IMR-90 (cell line): Measurements from ENCODE around the gene PITPNM3. TPM values are rescaled to one million over a fixed set of nuclear protein-coding genes. Genes with fewer than 3 reads are reported as not detected.
A peak's percentile ranks its signal among the peaks of the same experiment; 100 is the strongest.

Experiments used
- ATAC-seq: fragments of 200-7000 bp; cut with Tn5 transposase; 2 replicates; pipeline ENCODE4 v1.9.1; 2020; ENCODE audit warnings: low read depth, mild to moderate bottlenecking, moderate library complexity
- BruUV-seq: library from RNA; stranded (reverse); fragments of 400-500 nt; replicated peaks from 2 replicates; lab custom pipeline; 2021; lab: Mats Ljungman, UMichigan
- CTCF ChIA-PET: fragments of 300-600 bp; formaldehyde crosslinking; extraction: SDS; loops from one replicate; lab custom pipeline; 2021; ENCODE audit warnings: antibody characterized with exemption; lab: Yijun Ruan, JAX
- POLR2A ChIA-PET: fragments of 300-600 bp; sonication (Branson Sonifier 250); formaldehyde crosslinking; loops from one replicate; lab custom pipeline; 2022; ENCODE audit warnings: antibody characterized with exemption; ENCODE audit not compliant: unreplicated experiment; lab: Charles Lee
- DNase-seq: peaks from one replicate; pipeline ENCODE4 v3.0.0; 2013
- H2AFZ ChIP-seq: replicated peaks from 2 replicates; pipeline ENCODE3; 2013; ENCODE audit warnings: low read length, mild to moderate bottlenecking; ENCODE audit not compliant: poor library complexity
- H2AK5ac ChIP-seq: 2 replicates; pipeline ENCODE4 v1.6.1; 2013; ENCODE audit warnings: low read depth, low read length, inconsistent platforms
- H2AK9ac ChIP-seq: replicated peaks from 2 replicates; pipeline ENCODE3; 2013; ENCODE audit warnings: mild to moderate bottlenecking, low read depth, low read length, moderate library complexity; ENCODE audit not compliant: poor library complexity
- H2BK120ac ChIP-seq: 2 replicates; pipeline ENCODE4 v1.6.1; 2013; ENCODE audit warnings: low read depth, low read length, inconsistent platforms
- H2BK15ac ChIP-seq: 3 replicates; pipeline ENCODE4 v1.6.1; 2013; ENCODE audit warnings: low read depth, low read length, inconsistent platforms
- H2BK20ac ChIP-seq: 2 replicates; pipeline ENCODE4 v1.6.1; 2013; ENCODE audit warnings: low read depth, mild to moderate bottlenecking, inconsistent platforms, low read length, moderate library complexity
- H2BK5ac ChIP-seq: 2 replicates; pipeline ENCODE4 v1.6.1; 2013; ENCODE audit warnings: mild to moderate bottlenecking, low read depth, low read length, inconsistent platforms; ENCODE audit not compliant: poor library complexity, severe bottlenecking
- H3K14ac ChIP-seq: replicated peaks from 2 replicates; pipeline ENCODE4 v1.6.1; 2013; ENCODE audit warnings: low read depth, low read length, inconsistent platforms
- H3K18ac ChIP-seq: 2 replicates; pipeline ENCODE4 v1.6.1; 2013; ENCODE audit warnings: low read depth, low read length, control low read depth
- H3K23ac ChIP-seq: 2 replicates; pipeline ENCODE4 v1.6.1; 2013; ENCODE audit warnings: low read depth, low read length, inconsistent platforms
- H3K27ac ChIP-seq: 2 replicates; pipeline ENCODE4 v1.5.1; 2013; ENCODE audit warnings: mild to moderate bottlenecking, control low read depth, low read length; ENCODE audit not compliant: insufficient read depth
- H3K27me3 ChIP-seq: 2 replicates; pipeline ENCODE4 v1.6.1; 2013; ENCODE audit warnings: low read length; ENCODE audit not compliant: control insufficient read depth, insufficient read depth
- H3K36me3 ChIP-seq: 2 replicates; pipeline ENCODE4 v1.6.1; 2013; ENCODE audit warnings: low read length, mixed read lengths; ENCODE audit not compliant: control insufficient read depth, insufficient read depth
- H3K4ac ChIP-seq: 2 replicates; pipeline ENCODE4 v1.6.1; 2013; ENCODE audit warnings: low read depth, low read length, inconsistent platforms
- H3K4me1 ChIP-seq: 2 replicates; pipeline ENCODE4 v1.6.1; 2013; ENCODE audit warnings: low read length, mixed read lengths; ENCODE audit not compliant: control insufficient read depth, insufficient read depth
- H3K4me2 ChIP-seq: 2 replicates; pipeline ENCODE4 v1.6.1; 2013; ENCODE audit warnings: low read depth, mild to moderate bottlenecking, control low read depth, low read length, moderate library complexity
- H3K4me3 ChIP-seq: 2 replicates; pipeline ENCODE4 v1.5.1; 2013; ENCODE audit warnings: low read depth, mild to moderate bottlenecking, control low read depth, low read length, moderate library complexity; ENCODE audit not compliant: insufficient read depth
- H3K56ac ChIP-seq: 2 replicates; pipeline ENCODE4 v1.6.1; 2013; ENCODE audit warnings: low read length, inconsistent platforms; ENCODE audit not compliant: insufficient read depth; ENCODE audit errors: extremely low read depth
- H3K79me1 ChIP-seq, 2 experiments: 2 replicates each; pipeline ENCODE4 v1.6.1; 2013; ENCODE audit warnings: low read length in 2 of 2, inconsistent platforms in 1 of 2, low read depth in 1 of 2
- H3K9ac ChIP-seq: 2 replicates; pipeline ENCODE4 v1.6.1; 2013; ENCODE audit warnings: low read depth, low read length, control low read depth
- H3K9me1 ChIP-seq: 2 replicates; pipeline ENCODE4 v1.6.1; 2013; ENCODE audit warnings: low read length, inconsistent platforms; ENCODE audit not compliant: insufficient read depth
- H3K9me3 ChIP-seq: 2 replicates; pipeline ENCODE4 v1.6.1; 2013; ENCODE audit warnings: low read length; ENCODE audit not compliant: control insufficient read depth, insufficient read depth
- H4K20me1 ChIP-seq: 2 replicates; pipeline ENCODE4 v1.6.1; 2013; ENCODE audit warnings: low read length, inconsistent platforms; ENCODE audit not compliant: insufficient read depth
- H4K5ac ChIP-seq: 2 replicates; pipeline ENCODE4 v1.6.1; 2013; ENCODE audit warnings: mild to moderate bottlenecking, low read depth, low read length, control low read depth
- H4K8ac ChIP-seq, 2 experiments: 2 replicates each; pipeline ENCODE4 v1.6.1; 2013; ENCODE audit warnings: low read depth in 2 of 2, low read length in 2 of 2, control low read depth in 1 of 2, inconsistent platforms in 1 of 2
- H4K91ac ChIP-seq: 2 replicates; pipeline ENCODE4 v1.6.1; 2013; ENCODE audit warnings: low read depth, low read length, inconsistent platforms; ENCODE audit not compliant: insufficient read depth
- BHLHE40 ChIP-seq: fragments of 150-350 bp; IDR thresholded peaks from 2 replicates; pipeline ENCODE4 v1.6.1; 2016; ENCODE audit warnings: mild to moderate bottlenecking, low read depth, low read length
- CEBPB ChIP-seq: IDR thresholded peaks from 2 replicates; pipeline ENCODE4 v1.6.1; 2012; ENCODE audit warnings: low read depth, low read length, improper control_type of control experiment
- CHD1 ChIP-seq: IDR thresholded peaks from 2 replicates; pipeline ENCODE4 v1.6.1; 2012; ENCODE audit warnings: low read depth, low read length, improper control_type of control experiment
- FOS ChIP-seq: fragments of 150-350 bp; IDR thresholded peaks from 2 replicates; pipeline ENCODE4 v1.6.1; 2016; ENCODE audit warnings: low read depth, low read length
- MAZ ChIP-seq: IDR thresholded peaks from 2 replicates; pipeline ENCODE4 v1.6.1; 2012; ENCODE audit warnings: low read depth, mild to moderate bottlenecking, low read length, improper control_type of control experiment, moderate library complexity, borderline replicate concordance
- NFE2L2 ChIP-seq: fragments of 150-350 bp; IDR thresholded peaks from 2 replicates; pipeline ENCODE4 v1.6.1; 2016; ENCODE audit warnings: low read depth, mild to moderate bottlenecking, low read length
- RAD21 ChIP-seq: IDR thresholded peaks from 2 replicates; pipeline ENCODE4 v1.6.1; 2012; ENCODE audit warnings: low read length, improper control_type of control experiment
- RFX5 ChIP-seq: IDR thresholded peaks from 2 replicates; pipeline ENCODE4 v1.8.0; 2012; ENCODE audit warnings: low read depth, mild to moderate bottlenecking, low read length, moderate library complexity
- WGBS, 2 experiments: methylation state at CpG; one replicate each; pipeline versions ENCODE4 v1.1.5 to v1.1.7; 2013; ENCODE audit warnings: missing lambda C conversion rate in 2 of 2; ENCODE audit not compliant: insufficient read length in 1 of 2; ENCODE audit errors: extremely low coverage in 2 of 2; 5-methylcytosine and 5-hydroxymethylcytosine counted together
- dilution Hi-C: fragments of 300-500 bp; cut with HindIII; formaldehyde crosslinking; loops from one replicate; pipeline ENCODE4 v1.14.3; 2018; ENCODE audit warnings: low sequenced_read_pairs; ENCODE audit not compliant: unreplicated experiment
- in situ Hi-C: fragments of 300-500 bp; cut with MboI; formaldehyde crosslinking; loops from 3 replicates; pipeline ENCODE4 v1.14.3; 2019; ENCODE audit warnings: low sequenced_read_pairs, inconsistent platforms, mixed read lengths
- intact Hi-C: fragments of 100-400 bp; cut with micrococcal nuclease; formaldehyde crosslinking; loops from 2 replicates; pipeline ENCODE4 v1.10.0; 2022
- polyA plus RNA-seq, 3 experiments: library from polyadenylated mRNA; depleted of rRNA; stranded (reverse); fragments of >200 nt; gene quantifications; 2 replicates each; pipeline ENCODE4 v1.2.3, GENCODE V29; 2012; ENCODE audit warnings: low replicate concordance in 1 of 3
- total RNA-seq: library from RNA; depleted of rRNA; stranded (reverse); fragments of >200 nt; gene quantifications from 2 replicates; pipeline ENCODE4 v1.2.3, GENCODE V29; 2012

Gene PITPNM3
- total and polyA plus RNA-seq, 2 of the 4 experiments (the other 2 are of a cell fraction), result 0.54 to 1.7 TPM

DNA sequence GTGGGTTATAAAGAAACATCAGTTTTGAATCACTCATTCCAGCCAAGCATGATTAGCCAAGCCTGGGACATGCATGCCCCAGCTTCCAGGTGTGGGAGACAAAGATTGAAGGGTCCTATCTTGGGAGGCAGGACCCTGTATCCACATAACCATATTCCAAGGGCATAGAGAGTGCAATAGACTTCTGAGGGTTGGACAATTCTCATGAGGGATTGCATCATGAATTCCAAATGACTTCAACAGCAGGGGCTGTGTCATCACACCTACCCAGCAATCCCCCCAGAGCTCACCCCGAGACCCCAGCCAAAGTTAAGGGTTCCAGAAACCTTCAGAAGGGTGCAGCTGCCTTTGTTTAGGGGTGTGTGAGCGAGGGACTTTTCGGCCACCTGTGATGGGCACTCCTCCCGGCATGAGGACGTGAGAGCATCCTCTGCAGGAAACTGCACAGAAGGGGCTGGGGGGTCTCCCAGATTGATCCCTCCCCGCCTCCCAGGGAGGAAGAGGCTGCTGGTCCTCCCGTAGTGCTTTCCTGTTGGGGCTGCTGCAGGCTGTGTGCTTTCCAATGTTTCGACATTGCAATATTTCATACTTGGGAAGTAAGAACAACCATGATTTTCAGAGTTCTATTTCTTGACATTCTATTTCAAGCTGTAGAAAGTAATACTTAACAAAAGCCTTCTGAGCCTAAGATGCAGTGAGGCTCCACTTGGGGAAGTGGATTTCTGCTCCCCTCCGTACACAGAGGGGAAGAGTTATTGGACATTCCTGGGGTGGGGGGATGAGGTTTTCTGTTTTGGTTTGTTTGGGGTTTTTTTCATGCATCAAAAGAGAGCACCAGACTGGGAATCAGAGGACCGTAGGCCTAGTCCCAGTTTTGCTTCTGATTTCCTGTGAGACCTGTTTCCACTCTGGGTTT, 13.3 kb upstream of the PITPNM3 start:
- Histone ChIP-seq H3K23ac (no peak overlapping the region), H2AFZ (no peak overlapping the region), H3K14ac (no peak overlapping the region), H3K27ac (no peak overlapping the region), H4K91ac (no peak overlapping the region), H3K79me1 (0 out of 4 replicates have a peak, but pooled peaks cover 0 to 4% of the 10 kb centered on the region in 2 experiments), H2BK5ac (no peak overlapping the region), H3K9ac (no peak overlapping the region), H4K20me1 (no peaks in the 10 kb centered on the region), H2AK5ac (no peak overlapping the region), H3K27me3 (no peaks in the 10 kb centered on the region), H2BK120ac (no peak overlapping the region), H3K4ac (0 out of 2 replicates have a peak overlapping the region, but pooled peaks have one; percentile 32), H3K36me3 (no peaks in the 10 kb centered on the region), H2AK9ac (no peak overlapping the region), H4K5ac (no peak overlapping the region; the same call in 1 of the 2 replicates), H3K4me3 (no peak overlapping the region), H2BK20ac (no peak overlapping the region; the same call in 1 of the 2 replicates), H3K56ac (no peak overlapping the region), H2BK15ac (no peak overlapping the region), H3K9me1 (peaks cover 3% of the 10 kb centered on the region; the same call in 1 of the 2 replicates), H4K8ac (no peak overlapping the region; a peak in 2 of 4 replicates), H3K9me3 (no peaks in the 10 kb centered on the region), H3K18ac (no peak overlapping the region), H3K4me2 (no peak overlapping the region), H3K4me1 (peaks cover 8% of the 10 kb centered on the region)
- in situ Hi-C loops (no loop called here), intact Hi-C loops (no loop called here), dilution Hi-C loops (no loop called here)
- TF ChIP-seq CHD1 (no peak), CEBPB (peak; percentile 75), FOS (no peak), RFX5 (no peak), BHLHE40 (no peak), NFE2L2 (no peak), MAZ (peak; percentile 87; the same call in 1 of the 2 replicates), RAD21 (no peak)
- ChIA-PET POLR2A (no interaction called here), CTCF (no interaction called here)
- ATAC-seq, result peak; percentile 33; the same call in 1 of the 2 replicates
- BruUV-seq, result no TSS peak
- no peak for DNase-seq
- no CpG with 5 or more reads among the region's 10 CpGs for WGBS, 2 experiments
